Fibroblast of lung (primary cell): ENCODE results near the gene DIAPH3. TPM values are rescaled to one million over a fixed set of nuclear protein-coding genes. Genes with fewer than 3 reads are reported as not detected.

Experiments used
- DNase-seq, 2 donors: peaks; one replicate each; pipeline versions ENCODE4 v3.0.0 to v3.0.0-alpha.2; 2010; ENCODE audit warnings: low read depth in 2 of 2
- H2AFZ ChIP-seq: 2 replicates; pipeline ENCODE4 v1.5.1; 2012; ENCODE audit warnings: low read length, control low read depth, inconsistent platforms
- H3K27ac ChIP-seq: 2 replicates; pipeline ENCODE4 v1.5.1; 2011; ENCODE audit warnings: low read length, control low read depth; ENCODE audit not compliant: insufficient read depth
- H3K27me3 ChIP-seq: 2 replicates; pipeline ENCODE4 v1.5.1; 2011; ENCODE audit warnings: mild to moderate bottlenecking, low read length; ENCODE audit not compliant: control insufficient read depth, insufficient read depth
- H3K36me3 ChIP-seq: 2 replicates; pipeline ENCODE4 v1.5.1; 2011; ENCODE audit warnings: low read length; ENCODE audit not compliant: control insufficient read depth, insufficient read depth
- H3K4me1 ChIP-seq: 2 replicates; pipeline ENCODE4 v1.5.1; 2011; ENCODE audit warnings: low read length; ENCODE audit not compliant: control insufficient read depth, insufficient read depth; ENCODE audit errors: extremely low read depth
- H3K4me2 ChIP-seq: 2 replicates; pipeline ENCODE4 v1.5.1; 2011; ENCODE audit warnings: low read length, control low read depth; ENCODE audit not compliant: insufficient read depth; ENCODE audit errors: extremely low read depth
- H3K4me3 ChIP-seq, 4 experiments: fragments of 200-600 bp in 1 of 4; sonication (generic) in 1 of 4; replicated peaks in 1 of 4; 2 replicates each; pipeline ENCODE4 v1.5.1; 2011 to 2016; ENCODE audit warnings: low read length in 4 of 4, low read depth in 3 of 4, mild to moderate bottlenecking in 3 of 4, control low read depth in 2 of 4, inconsistent platforms in 1 of 4, mixed read lengths in 1 of 4; ENCODE audit not compliant: insufficient read depth in 1 of 4; ENCODE audit errors: control extremely low read depth in 1 of 4
- H3K79me2 ChIP-seq: 2 replicates; pipeline ENCODE4 v1.5.1; 2012; ENCODE audit warnings: mild to moderate bottlenecking, low read length, inconsistent platforms; ENCODE audit not compliant: control insufficient read depth, insufficient read depth
- H3K9ac ChIP-seq: 2 replicates; pipeline ENCODE4 v1.5.1; 2011; ENCODE audit warnings: mild to moderate bottlenecking, low read length, control low read depth; ENCODE audit not compliant: insufficient read depth
- H3K9me3 ChIP-seq: 2 replicates; pipeline ENCODE4 v1.5.1; 2012; ENCODE audit warnings: low read depth, low read length; ENCODE audit not compliant: control insufficient read depth, insufficient read depth
- H4K20me1 ChIP-seq: 2 replicates; pipeline ENCODE4 v1.5.1; 2011; ENCODE audit warnings: low read length; ENCODE audit not compliant: control insufficient read depth, insufficient read depth; ENCODE audit errors: extremely low read depth
- EZH2 ChIP-seq: IDR thresholded peaks from 2 replicates; pipeline ENCODE4 v1.5.1; 2012; ENCODE audit warnings: low read length, control low read depth, mild to moderate bottlenecking; ENCODE audit errors: missing control alignments
- polyA plus RNA-seq, 2 donors: library from polyadenylated mRNA; depleted of rRNA in 1 of 2; stranded (reverse) in 1 of 2; unstranded in 1 of 2; fragments of >200 nt; gene quantifications; 2 replicates each; pipeline ENCODE4 v1.2.1, GENCODE V29; 2011 to 2012; ENCODE audit warnings: missing spikeins in 1 of 2
- total RNA-seq: library from RNA; depleted of rRNA; stranded (reverse); fragments of >200 nt; gene quantifications from 2 replicates; pipeline ENCODE4 v1.2.1, GENCODE V29; 2014
- TF ChIP-seq, protein P1 (sequence below), 2 donors: IDR thresholded peaks in 1 of 2; conservative IDR thresholded peaks in 1 of 2; 1 replicate in 1 of 2; 2 replicates in 1 of 2; pipeline ENCODE4 v1.5.1; 2011 to 2012; ENCODE audit warnings: low read length in 2 of 2, control low read depth in 1 of 2, inconsistent platforms in 1 of 2, low read depth in 1 of 2, mild to moderate bottlenecking in 1 of 2

DIAPH3 gene
- total and polyA plus RNA-seq, 2 donors (not counting 1 experiment from before 2014, with no cell fraction given) = 5.9 to 10.9 TPM

DNA sequence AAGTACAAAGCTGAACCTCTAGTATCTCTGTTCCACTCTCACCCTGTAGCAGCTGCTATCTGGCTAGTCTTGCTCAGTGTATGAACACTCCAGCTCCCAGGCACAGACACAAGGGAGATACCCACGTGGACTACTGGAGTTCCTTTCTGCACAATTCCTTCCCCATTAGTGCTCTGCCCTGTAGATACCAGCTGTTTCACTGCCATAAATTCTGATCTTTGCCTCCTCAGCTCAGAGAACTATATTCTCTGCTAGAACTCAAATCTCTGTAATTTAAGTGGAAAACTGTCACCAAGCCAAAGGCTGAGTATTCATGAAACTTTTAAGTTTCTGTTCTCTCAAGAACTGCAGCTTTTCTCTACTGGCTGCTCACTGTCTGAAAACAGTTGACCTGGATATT is 273.7 kb downstream of the DIAPH3 start:
- H3K4me3 ChIP-seq = no peak overlapping the region
- H3K27ac ChIP-seq = no peak overlapping the region
- H3K9me3 ChIP-seq = no peaks in the 10 kb centered on the region
- DNase-seq = peak in 1 of 2 donors; percentile 32
- no peaks in the 10 kb centered on the region for H3K27me3 ChIP-seq
- no peaks in the 10 kb centered on the region for H3K79me2 ChIP-seq
- H3K4me2 ChIP-seq = no peak overlapping the region
- H2AFZ ChIP-seq = peak overlapping the region; percentile 31
- no peaks in the 10 kb centered on the region for H3K4me1 ChIP-seq
- H3K9ac ChIP-seq = no peak overlapping the region
- H4K20me1 ChIP-seq = no peaks in the 10 kb centered on the region
- H3K36me3 ChIP-seq = no peaks in the 10 kb centered on the region
- no peak for TF ChIP-seq EZH2
- TF ChIP-seq, protein P1, sequence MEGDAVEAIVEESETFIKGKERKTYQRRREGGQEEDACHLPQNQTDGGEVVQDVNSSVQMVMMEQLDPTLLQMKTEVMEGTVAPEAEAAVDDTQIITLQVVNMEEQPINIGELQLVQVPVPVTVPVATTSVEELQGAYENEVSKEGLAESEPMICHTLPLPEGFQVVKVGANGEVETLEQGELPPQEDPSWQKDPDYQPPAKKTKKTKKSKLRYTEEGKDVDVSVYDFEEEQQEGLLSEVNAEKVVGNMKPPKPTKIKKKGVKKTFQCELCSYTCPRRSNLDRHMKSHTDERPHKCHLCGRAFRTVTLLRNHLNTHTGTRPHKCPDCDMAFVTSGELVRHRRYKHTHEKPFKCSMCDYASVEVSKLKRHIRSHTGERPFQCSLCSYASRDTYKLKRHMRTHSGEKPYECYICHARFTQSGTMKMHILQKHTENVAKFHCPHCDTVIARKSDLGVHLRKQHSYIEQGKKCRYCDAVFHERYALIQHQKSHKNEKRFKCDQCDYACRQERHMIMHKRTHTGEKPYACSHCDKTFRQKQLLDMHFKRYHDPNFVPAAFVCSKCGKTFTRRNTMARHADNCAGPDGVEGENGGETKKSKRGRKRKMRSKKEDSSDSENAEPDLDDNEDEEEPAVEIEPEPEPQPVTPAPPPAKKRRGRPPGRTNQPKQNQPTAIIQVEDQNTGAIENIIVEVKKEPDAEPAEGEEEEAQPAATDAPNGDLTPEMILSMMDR (conservative IDR thresholded peaks at IDR 0.05 in 1 of 2, IDR thresholded peaks at IDR 0.05 in 1 of 2; ENCODE audit: low read depth in 1 of 2, low read length in 2 of 2) = no peak

DNA sequence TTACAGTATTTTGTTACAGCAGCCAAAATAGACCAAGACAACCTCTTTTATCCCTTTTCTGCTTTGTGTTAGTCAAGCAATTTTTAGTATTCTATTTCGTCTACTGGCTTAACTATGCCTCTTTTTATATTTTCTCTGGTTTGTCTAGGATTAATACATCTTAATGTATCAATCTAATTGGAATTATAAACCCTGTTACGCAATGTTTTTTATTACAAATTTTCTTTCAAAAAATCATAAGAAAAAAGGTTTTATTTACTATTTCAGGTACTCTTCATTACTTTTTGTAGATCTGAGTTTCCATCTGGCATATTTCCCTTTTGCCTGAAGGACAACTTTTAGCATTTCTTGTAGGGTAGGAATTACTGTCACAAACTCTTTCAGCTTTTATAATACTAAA is 275.3 kb downstream of the DIAPH3 start:
- Histone ChIP-seq H2AFZ (no peak overlapping the region), H4K20me1 (no peaks in the 10 kb centered on the region), H3K27ac (no peak overlapping the region), H3K36me3 (no peaks in the 10 kb centered on the region), H3K9me3 (no peaks in the 10 kb centered on the region), H3K4me2 (no peak overlapping the region), H3K4me3 (no peak overlapping the region), H3K79me2 (no peaks in the 10 kb centered on the region), H3K9ac (no peak overlapping the region), H3K27me3 (no peaks in the 10 kb centered on the region), H3K4me1 (no peaks in the 10 kb centered on the region)
- TF ChIP-seq, protein P1 (conservative IDR thresholded peaks at IDR 0.05 in 1 of 2, IDR thresholded peaks at IDR 0.05 in 1 of 2; ENCODE audit: low read depth in 1 of 2, low read length in 2 of 2) = no peak
- TF ChIP-seq EZH2 = no peak
- DNase-seq = no peak

DNA sequence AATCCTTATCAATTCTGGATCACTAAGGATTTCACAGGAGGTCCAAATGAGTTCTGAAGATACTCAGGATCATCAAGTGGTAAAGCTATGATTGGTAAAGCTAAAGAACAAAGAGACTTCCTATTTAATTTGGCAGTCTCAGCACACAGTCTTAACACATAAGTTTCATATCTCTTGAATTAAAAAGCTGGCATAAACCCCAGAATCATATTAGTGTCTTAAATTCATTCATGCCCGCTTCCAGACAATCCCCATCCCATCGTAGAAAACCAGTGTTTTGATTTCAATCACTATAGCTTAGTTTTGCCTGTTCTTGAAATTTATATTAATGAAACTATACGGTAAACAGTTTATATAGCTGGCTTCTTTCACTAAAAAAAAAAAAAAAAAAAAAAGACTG is 278.7 kb downstream of the DIAPH3 start:
- H3K9ac ChIP-seq = no peak overlapping the region
- H3K4me3 ChIP-seq = no peak overlapping the region
- H3K36me3 ChIP-seq = no peaks in the 10 kb centered on the region
- peaks cover 1% of the 10 kb centered on the region for H3K4me1 ChIP-seq
- H2AFZ ChIP-seq = no peak overlapping the region
- H3K9me3 ChIP-seq = no peaks in the 10 kb centered on the region
- no peak overlapping the region for H3K4me2 ChIP-seq
- H4K20me1 ChIP-seq = no peaks in the 10 kb centered on the region
- no peak overlapping the region for H3K27ac ChIP-seq
- peak; percentile 10 to 41 for DNase-seq
- H3K79me2 ChIP-seq = no peaks in the 10 kb centered on the region
- no peaks in the 10 kb centered on the region for H3K27me3 ChIP-seq
- TF ChIP-seq, protein P1 (conservative IDR thresholded peaks at IDR 0.05 in 1 of 2, IDR thresholded peaks at IDR 0.05 in 1 of 2; ENCODE audit: low read depth in 1 of 2, low read length in 2 of 2) = no peak
- no peak for TF ChIP-seq EZH2
